CD14-positive monocyte (primary cell): ENCODE results near the gene NDRG4. TPM values are rescaled to one million over a fixed set of nuclear protein-coding genes. Genes with fewer than 3 reads are reported as not detected.

Source experiments
- DNase-seq, 3 donors: peaks; one replicate each; pipeline ENCODE4 v3.0.0-alpha.2; 2011 to 2022
- H2AFZ ChIP-seq: 2 replicates; pipeline ENCODE4 v1.6.0; 2012; ENCODE audit warnings: mild to moderate bottlenecking, low read depth, low read length, inconsistent platforms; ENCODE audit not compliant: insufficient read depth, poor library complexity, severe bottlenecking
- H3K27ac ChIP-seq, 2 donors: 1 replicate in 1 of 2; 2 replicates in 1 of 2; pipeline ENCODE4 v1.5.1; 2012 to 2013; ENCODE audit warnings: low read length in 2 of 2, control low read depth in 1 of 2, inconsistent platforms in 1 of 2, low read depth in 1 of 2, mild to moderate bottlenecking in 1 of 2
- H3K27me3 ChIP-seq, 2 donors: one replicate each; pipeline versions ENCODE4 v1.6.0 to v1.6.1; 2011 to 2013; ENCODE audit warnings: low read length in 2 of 2; ENCODE audit not compliant: control insufficient read depth in 2 of 2, insufficient read depth in 2 of 2
- H3K36me3 ChIP-seq, 2 donors: replicated peaks in 1 of 2; 1 replicate in 1 of 2; 2 replicates in 1 of 2; pipeline versions ENCODE4 v1.5.1 to v1.6.1; 2012 to 2013; ENCODE audit warnings: low read length in 2 of 2, control low read depth in 1 of 2, inconsistent platforms in 1 of 2, mild to moderate bottlenecking in 1 of 2; ENCODE audit not compliant: insufficient read depth in 2 of 2, control insufficient read depth in 1 of 2
- H3K4me1 ChIP-seq, 2 donors: 1 replicate in 1 of 2; 2 replicates in 1 of 2; pipeline versions ENCODE4 v1.5.1 to v1.6.1; 2012 to 2013; ENCODE audit warnings: low read length in 2 of 2, control low read depth in 1 of 2, inconsistent platforms in 1 of 2, mild to moderate bottlenecking in 1 of 2, moderate library complexity in 1 of 2; ENCODE audit not compliant: insufficient read depth in 2 of 2, control insufficient read depth in 1 of 2
- H3K4me2 ChIP-seq: replicated peaks from 2 replicates; pipeline ENCODE3; 2012; ENCODE audit warnings: low read length, moderate library complexity, mild to moderate bottlenecking; ENCODE audit not compliant: poor library complexity, severe bottlenecking; ENCODE audit errors: extremely low read depth
- H3K4me3 ChIP-seq, 3 experiments: fragments of 200-600 bp in 1 of 3; sonication (generic) in 1 of 3; replicated peaks in 1 of 3; 1 replicate in 2 of 3; 2 replicates in 1 of 3; pipeline ENCODE4 v1.5.1; 2011 to 2013; ENCODE audit warnings: low read length in 3 of 3, mild to moderate bottlenecking in 3 of 3, control low read depth in 2 of 3, low read depth in 2 of 3, inconsistent platforms in 1 of 3, moderate library complexity in 1 of 3
- H3K79me2 ChIP-seq: 2 replicates; pipeline ENCODE4 v1.6.0; 2012; ENCODE audit warnings: mild to moderate bottlenecking, control low read depth, inconsistent platforms, low read length, moderate library complexity; ENCODE audit not compliant: insufficient read depth
- H3K9ac ChIP-seq: 2 replicates; pipeline ENCODE4 v1.6.0; 2017; ENCODE audit warnings: low read length, mild to moderate bottlenecking; ENCODE audit not compliant: insufficient read depth, poor library complexity, severe bottlenecking
- H3K9me3 ChIP-seq, 2 donors: replicated peaks in 1 of 2; 1 replicate in 1 of 2; 2 replicates in 1 of 2; pipeline versions ENCODE4 v1.5.1 to v1.6.1; 2012 to 2013; ENCODE audit warnings: low read length in 2 of 2, control low read depth in 1 of 2; ENCODE audit not compliant: control insufficient read depth in 1 of 2, insufficient read depth in 1 of 2
- H4K20me1 ChIP-seq: 2 replicates; pipeline ENCODE4 v1.6.0; 2012; ENCODE audit warnings: mild to moderate bottlenecking, low read length, control low read depth, moderate library complexity; ENCODE audit not compliant: insufficient read depth
- H3K27ac Mint-ChIP-seq, 7 donors: one replicate each; pipeline ENCODE4 v1.8.0; 2020; ENCODE audit warnings: mild to moderate bottlenecking in 7 of 7, mixed read lengths in 7 of 7, moderate library complexity in 6 of 7, inconsistent platforms in 2 of 7
- H3K27me3 Mint-ChIP-seq, 3 donors: one replicate each; pipeline ENCODE4 v1.8.0; 2021 to 2022; ENCODE audit warnings: low read depth in 3 of 3, mild to moderate bottlenecking in 3 of 3, mixed read lengths in 3 of 3, moderate library complexity in 3 of 3, inconsistent platforms in 1 of 3
- H3K36me3 Mint-ChIP-seq, 2 donors: one replicate each; pipeline ENCODE4 v1.8.0; 2020; ENCODE audit warnings: mixed read lengths in 2 of 2, inconsistent platforms in 1 of 2, mild to moderate bottlenecking in 1 of 2
- H3K4me1 Mint-ChIP-seq: one replicate; pipeline ENCODE4 v1.8.0; 2020; ENCODE audit warnings: mild to moderate bottlenecking, mixed read lengths
- H3K4me3 Mint-ChIP-seq, 2 donors: one replicate each; pipeline ENCODE4 v1.8.0; 2020; ENCODE audit warnings: mild to moderate bottlenecking in 2 of 2, mixed read lengths in 2 of 2, moderate library complexity in 1 of 2
- H3K9me3 Mint-ChIP-seq, 7 donors: one replicate each; pipeline ENCODE4 v1.8.0; 2020 to 2022; ENCODE audit warnings: mixed read lengths in 7 of 7, mild to moderate bottlenecking in 6 of 7, moderate library complexity in 6 of 7, inconsistent platforms in 2 of 7
- WGBS: methylation state at CpG from one replicate; pipeline ENCODE4 v1.1.5; 2013; ENCODE audit warnings: missing lambda C conversion rate; ENCODE audit not compliant: insufficient coverage; 5-methylcytosine and 5-hydroxymethylcytosine counted together
- intact Hi-C, 2 donors: fragments of 100-400 bp; cut with micrococcal nuclease; formaldehyde crosslinking; loops; one replicate each; pipeline versions ENCODE4 v1.15.0 to v1.15.1; 2023
- polyA plus RNA-seq, 3 donors: library from polyadenylated mRNA; depleted of rRNA in 1 of 3; unstranded in 2 of 3; stranded (reverse) in 1 of 3; fragments of 300-500 nt in 2 of 3; fragments of >200 nt in 1 of 3; fragmentation: Illumina TruSeq in 2 of 3; gene quantifications; 1 replicate in 2 of 3; 2 replicates in 1 of 3; pipeline ENCODE4 v1.2.3, GENCODE V29; 2012 to 2021
- TF ChIP-seq, protein P1 (sequence below): fragments of 200-600 bp; IDR thresholded peaks from one replicate; pipeline ENCODE4 v1.8.0; 2022; ENCODE audit warnings: antibody characterized with exemption, mild to moderate bottlenecking

NDRG4 gene
- polyA plus RNA-seq, 3 donors, result not detected

DNA sequence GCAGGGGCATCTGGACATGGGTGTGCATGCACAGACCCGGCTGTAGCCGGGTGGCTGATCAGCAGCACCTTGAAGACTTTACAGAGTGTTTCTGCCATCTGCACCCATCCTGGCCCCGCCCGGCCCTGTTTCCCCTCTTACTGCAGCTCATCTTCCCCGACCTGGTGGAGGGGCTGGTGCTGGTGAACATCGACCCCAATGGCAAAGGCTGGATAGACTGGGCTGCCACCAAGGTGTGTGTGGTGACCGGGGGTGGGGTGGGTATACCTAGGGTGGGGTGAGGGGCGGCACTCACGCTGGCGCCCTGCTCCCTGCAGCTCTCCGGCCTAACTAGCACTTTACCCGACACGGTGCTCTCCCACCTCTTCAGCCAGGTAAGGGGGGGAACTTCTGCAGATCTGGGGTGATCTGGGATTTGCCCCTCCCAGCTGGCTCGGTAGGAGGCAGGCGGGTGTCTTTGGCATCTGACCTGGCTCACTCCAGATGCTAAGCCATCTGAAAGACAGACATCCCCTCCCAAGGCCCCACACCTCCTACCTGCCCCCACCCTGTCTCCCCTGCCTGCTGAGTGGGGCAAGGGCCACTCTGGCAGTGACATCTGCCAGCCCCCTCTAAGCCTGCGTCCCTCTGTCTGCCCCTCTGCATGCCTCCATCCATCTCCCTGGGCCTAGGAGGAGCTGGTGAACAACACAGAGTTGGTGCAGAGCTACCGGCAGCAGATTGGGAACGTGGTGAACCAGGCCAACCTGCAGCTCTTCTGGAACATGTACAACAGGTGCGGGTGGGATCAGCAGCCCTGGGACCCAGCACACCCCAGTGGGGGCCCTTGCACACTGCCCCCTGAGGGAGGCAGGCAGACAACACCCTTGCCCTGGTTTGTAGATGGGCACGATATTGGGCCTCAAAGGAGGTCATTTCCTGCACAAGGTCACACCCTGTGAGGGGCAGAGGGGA is 6.6 kb downstream of the NDRG4 start:
- no peak overlapping the region for H3K9ac ChIP-seq
- Mint-ChIP-seq H3K9me3 (peaks cover 0 to 3% (median 0%) of the 10 kb centered on the region in 7 donors), H3K4me1 (peaks cover 2% of the 10 kb centered on the region), H3K27me3 (peaks cover 17 to 25% (median 25%) of the 10 kb centered on the region in 3 donors), H3K27ac (peak overlapping the region in 1 of 7 donors; percentile 48), H3K36me3 (no peaks in the 10 kb centered on the region), H3K4me3 (no peak overlapping the region)
- no peaks in the 10 kb centered on the region for H3K79me2 ChIP-seq
- H3K9me3 ChIP-seq, result peaks cover 0 to 7% of the 10 kb centered on the region in 2 donors
- no peak overlapping the region for H3K4me3 ChIP-seq
- peaks cover 5 to 13% of the 10 kb centered on the region in 2 donors for H3K27me3 ChIP-seq
- DNase-seq, result no peak
- 83% methylated on average over 12 of the region's 20 CpGs for WGBS
- H3K4me1 ChIP-seq, result peaks cover 0 to 1% of the 10 kb centered on the region in 2 donors
- H2AFZ ChIP-seq, result no peak overlapping the region
- intact Hi-C loops, result no loop called here
- H3K27ac ChIP-seq, result no peak overlapping the region
- H3K4me2 ChIP-seq, result no peak overlapping the region
- no peaks in the 10 kb centered on the region for H3K36me3 ChIP-seq
- no peaks in the 10 kb centered on the region for H4K20me1 ChIP-seq
- TF ChIP-seq, protein P1, sequence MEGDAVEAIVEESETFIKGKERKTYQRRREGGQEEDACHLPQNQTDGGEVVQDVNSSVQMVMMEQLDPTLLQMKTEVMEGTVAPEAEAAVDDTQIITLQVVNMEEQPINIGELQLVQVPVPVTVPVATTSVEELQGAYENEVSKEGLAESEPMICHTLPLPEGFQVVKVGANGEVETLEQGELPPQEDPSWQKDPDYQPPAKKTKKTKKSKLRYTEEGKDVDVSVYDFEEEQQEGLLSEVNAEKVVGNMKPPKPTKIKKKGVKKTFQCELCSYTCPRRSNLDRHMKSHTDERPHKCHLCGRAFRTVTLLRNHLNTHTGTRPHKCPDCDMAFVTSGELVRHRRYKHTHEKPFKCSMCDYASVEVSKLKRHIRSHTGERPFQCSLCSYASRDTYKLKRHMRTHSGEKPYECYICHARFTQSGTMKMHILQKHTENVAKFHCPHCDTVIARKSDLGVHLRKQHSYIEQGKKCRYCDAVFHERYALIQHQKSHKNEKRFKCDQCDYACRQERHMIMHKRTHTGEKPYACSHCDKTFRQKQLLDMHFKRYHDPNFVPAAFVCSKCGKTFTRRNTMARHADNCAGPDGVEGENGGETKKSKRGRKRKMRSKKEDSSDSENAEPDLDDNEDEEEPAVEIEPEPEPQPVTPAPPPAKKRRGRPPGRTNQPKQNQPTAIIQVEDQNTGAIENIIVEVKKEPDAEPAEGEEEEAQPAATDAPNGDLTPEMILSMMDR, result no peak

DNA sequence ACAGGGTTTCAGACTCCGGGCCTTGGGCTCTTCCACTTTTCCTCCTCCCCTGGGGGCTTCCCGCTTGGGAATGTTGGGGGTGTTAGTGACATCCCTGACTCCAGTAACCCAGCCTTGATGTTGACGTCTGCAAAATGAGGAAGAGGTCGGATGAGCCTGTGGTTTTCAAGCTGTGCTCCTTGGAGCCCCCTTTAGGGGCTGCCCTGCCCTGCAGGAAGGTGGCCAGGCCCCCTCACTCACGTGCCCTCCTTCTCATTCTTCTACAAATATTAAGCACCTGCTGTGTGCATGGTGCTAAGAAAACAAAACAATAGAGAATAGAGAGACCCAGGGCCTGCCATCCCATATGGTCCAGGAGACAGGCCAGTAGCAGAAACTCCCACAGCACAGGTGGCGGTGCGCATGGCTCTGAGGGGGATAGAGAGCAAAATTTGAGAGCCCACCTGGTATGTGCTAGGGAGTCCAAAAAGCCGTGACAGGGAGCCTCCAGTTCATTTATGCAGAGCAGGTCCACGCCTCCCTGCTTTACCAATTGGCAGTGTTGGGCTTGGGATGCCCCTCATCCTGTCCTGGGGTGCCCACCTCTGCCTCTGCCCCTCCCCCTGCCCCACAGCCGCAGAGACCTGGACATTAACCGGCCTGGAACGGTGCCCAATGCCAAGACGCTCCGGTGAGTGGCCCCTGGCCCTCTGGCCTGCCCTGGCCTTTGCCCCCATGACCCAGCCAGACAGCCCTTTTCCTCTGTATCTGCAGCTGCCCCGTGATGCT is 7.4 kb downstream of the NDRG4 start:
- Mint-ChIP-seq H3K27ac (peak overlapping the region in 1 of 7 donors; percentile 27), H3K9me3 (no peaks in the 10 kb centered on the region), H3K4me3 (no peak overlapping the region), H3K4me1 (no peaks in the 10 kb centered on the region), H3K36me3 (no peaks in the 10 kb centered on the region), H3K27me3 (peaks cover 12 to 16% (median 16%) of the 10 kb centered on the region in 3 donors)
- WGBS, result 81% methylated on average over 7 of the region's 15 CpGs
- Histone ChIP-seq H3K36me3 (no peaks in the 10 kb centered on the region), H3K4me3 (no peak overlapping the region), H2AFZ (no peak overlapping the region), H3K4me1 (no peaks in the 10 kb centered on the region), H3K27ac (no peak overlapping the region), H3K27me3 (peaks cover 0 to 5% of the 10 kb centered on the region in 2 donors), H3K79me2 (no peaks in the 10 kb centered on the region), H3K4me2 (no peak overlapping the region), H3K9ac (no peak overlapping the region), H3K9me3 (no peaks in the 10 kb centered on the region), H4K20me1 (no peaks in the 10 kb centered on the region)
- DNase-seq, result no peak
- intact Hi-C loops, result no loop called here
- TF ChIP-seq, protein P1, result no peak
